ENCODE data around the gene VPS39. TPM values are rescaled to one million over a fixed set of nuclear protein-coding genes. Genes with fewer than 3 reads are reported as not detected.
A peak's percentile ranks its signal among the peaks of the same experiment; 100 is the strongest.

The VPS39 gene
- total and polyA plus RNA-seq, 2 of the 13 experiments (the other 11 are each of a cell fraction or from before 2014, with no cell fraction given) = 22.9 to 32.0 TPM

- TF ChIP-seq ZNF605 (CRISPR knock-in tag; IDR thresholded peaks at IDR 0.05) = 0 out of 2 replicates have a peak, but pooled peaks have one; percentile 24
- no peak for TF ChIP-seq GZF1 (CRISPR knock-in tag; IDR thresholded peaks at IDR 0.05)
- TF ChIP-seq SOX5 (CRISPR knock-in tag; IDR thresholded peaks at IDR 0.05; ENCODE audit: borderline replicate concordance) = no peak
- no peak for TF ChIP-seq ATF7 (IDR thresholded peaks at IDR 0.05)
- no peak for TF ChIP-seq ATF7 (CRISPR knock-in tag; IDR thresholded peaks at IDR 0.05)
Observed at GRCh38 chr15:42149493-42150218, 58.4 kb downstream of the VPS39 start (continued).

GRCh38 chr15:42148808-42149492, 59.2 kb downstream of the VPS39 start:
- no peak overlapping the region; a peak in 1 of 6 replicates for H3K4me3 ChIP-seq (replicated peaks in 1 of 3; ENCODE audit: insufficient read depth in 1 of 3, low read depth in 2 of 3, low read length in 3 of 3)
- in situ Hi-C loops (cut with HindIII; ENCODE audit: extremely low pct_ligation_motif_present, low pct_unique_long_range_greater_than_20kb) = no loop called here
- no peak overlapping the region for H2AFZ ChIP-seq (ENCODE audit: low read length)
- peaks cover 1 to 34% of the 10 kb centered on the region in 2 experiments; a peak in 4 of 5 replicates for H3K27me3 ChIP-seq (ENCODE audit: control insufficient read depth in 1 of 2, insufficient read depth in 2 of 2, low read length in 2 of 2)
- H3K27ac ChIP-seq (ENCODE audit: extremely low read length, insufficient read depth, low read length) = no peak overlapping the region
- no peaks in the 10 kb centered on the region for H4K20me1 ChIP-seq (ENCODE audit: insufficient read depth, low read length)
- no peak for DNase-seq (ENCODE audit: low spot score)
- FAIRE-seq = no peak
- 39% methylated on average over 12 of the region's 12 CpGs for WGBS (ENCODE audit: low lambda C conversion rate)
- peak; percentile 38 for ATAC-seq
- TF ChIP-seq MBNL3 (CRISPR knock-in tag; conservative IDR thresholded peaks at IDR 0.05) = no peak
- no peak for TF ChIP-seq RFX1 (IDR thresholded peaks at IDR 0.05)
- TF ChIP-seq ZSCAN25 (CRISPR knock-in tag; IDR thresholded peaks at IDR 0.05) = no peak
- TF ChIP-seq ZHX1 (CRISPR knock-in tag; IDR thresholded peaks at IDR 0.05; ENCODE audit: low read depth) = no peak
- no peak for TF ChIP-seq MAFK (conservative IDR thresholded peaks at IDR 0.05 in 1 of 2, IDR thresholded peaks at IDR 0.05 in 1 of 2; ENCODE audit: low read length in 2 of 2)
- no peak for TF ChIP-seq KLF6 (CRISPR knock-in tag; IDR thresholded peaks at IDR 0.05)
- 0 out of 2 replicates have a peak, but pooled peaks have one; percentile 3 for TF ChIP-seq STAG1 (CRISPR knock-in tag; IDR thresholded peaks at IDR 0.05)
- TF ChIP-seq ZNF34 (CRISPR knock-in tag; IDR thresholded peaks at IDR 0.05; ENCODE audit: borderline replicate concordance) = no peak
- no peak for TF ChIP-seq GPN1 (CRISPR knock-in tag; IDR thresholded peaks at IDR 0.05; ENCODE audit: borderline replicate concordance)
- no peaks in the 10 kb centered on the region for H3K9me3 ChIP-seq (ENCODE audit: low read length)
- no peak overlapping the region for H3K9ac ChIP-seq (ENCODE audit: insufficient read depth, low read depth, low read length)
- ChIA-PET CTCF (ENCODE audit: low intra/inter-chr PET ratio, low total read pairs) (no interaction called here), POLR2A (interaction anchor here (0.8 kb wide), 1 partner anchor 447 kb away, joined by 3 read pairs; no protein-coding TSS in a partner anchor)
- H3K4me1 ChIP-seq (ENCODE audit: insufficient read depth, low read length) = peaks cover 37% of the 10 kb centered on the region
- no TSS peak for BruUV-seq (replicated peaks)
- intact Hi-C loops (cut with micrococcal nuclease; ENCODE audit: unreplicated experiment) = no loop called here
- H3K36me3 ChIP-seq (replicated peaks in 1 of 2; ENCODE audit: control insufficient read depth in 1 of 2, insufficient read depth in 2 of 2, low read length in 2 of 2) = no peaks in the 10 kb centered on the region
- H3K4me2 ChIP-seq (ENCODE audit: low read depth, low read length) = peak overlapping the region; percentile 19; the same call in 1 of the 2 replicates
- no peaks in the 10 kb centered on the region for H3K79me2 ChIP-seq (ENCODE audit: insufficient read depth, low read length)

Measured in HepG2 (cell line).